ENCODE results near the gene LIN52. TPM values are rescaled to one million over a fixed set of nuclear protein-coding genes. Genes with fewer than 3 reads are reported as not detected.
"Not testable (repeated sequence)": the region's sequence is repeated elsewhere in the genome, so short reads cannot be mapped to it uniquely, and the experiment has no call there.

The LIN52 gene
- total and polyA plus RNA-seq, 4 donors, result 9.0 to 13.9 (median 9.9) TPM

DNA sequence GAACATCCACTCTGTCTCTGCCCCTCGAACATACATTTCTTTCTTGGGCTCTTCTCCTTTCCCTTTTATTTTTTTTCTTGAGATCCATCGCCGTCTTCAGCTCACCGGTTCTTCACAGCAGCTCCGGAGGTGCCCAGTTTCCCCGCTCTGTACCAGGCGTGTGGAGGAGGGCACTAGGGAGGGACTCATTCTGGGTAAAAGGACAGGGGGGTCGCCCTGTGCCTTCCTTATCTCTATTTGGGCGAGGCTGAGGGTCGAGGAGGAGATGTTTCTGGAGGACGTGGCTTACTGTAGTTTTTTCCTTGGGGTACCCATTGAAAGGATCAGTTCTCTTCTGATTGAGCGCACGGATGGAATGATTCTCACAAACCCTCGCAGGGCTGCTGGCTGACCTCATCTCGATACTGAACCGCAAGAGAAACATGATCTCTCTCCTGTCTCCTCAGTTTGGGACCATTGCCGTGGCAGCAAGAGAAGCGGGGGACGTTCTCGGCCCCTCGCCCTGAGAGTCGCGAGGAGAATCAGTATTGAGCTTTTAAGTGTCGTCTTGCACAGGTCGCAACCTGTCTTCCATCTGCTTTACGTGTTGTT lies 386 bp downstream of the LIN52 start:
- no peaks in the 10 kb centered on the region for H3K4me1 ChIP-seq (ENCODE audit: control insufficient read depth in 1 of 2, insufficient read depth in 2 of 2, low read length in 2 of 2)
- no peaks in the 10 kb centered on the region for H3K36me3 ChIP-seq (ENCODE audit: control insufficient read depth in 1 of 2, insufficient read depth in 2 of 2, low read length in 1 of 2)
- no peak for DNase-seq
- intact Hi-C loops (cut with DNase I), result no loop called here
- no peaks in the 10 kb centered on the region for H3K9me3 ChIP-seq (ENCODE audit: control insufficient read depth, low read length)
- WGBS, 2 donors, result 0% methylated on average over 26 of the region's 26 CpGs
- ATAC-seq (ENCODE audit: low FRiP score), result peak; percentile 10
- no peaks in the 10 kb centered on the region for H3K27me3 ChIP-seq (ENCODE audit: control insufficient read depth in 1 of 2, insufficient read depth in 2 of 2, low read length in 1 of 2)
- H3K4me3 ChIP-seq (ENCODE audit: low read length in 2 of 2), result peak overlapping the region; percentile 49 to 62
- peak overlapping the region in 1 of 2 donors; percentile 7 for H3K27ac ChIP-seq (ENCODE audit: low read depth in 1 of 2, low read length in 2 of 2)

DNA sequence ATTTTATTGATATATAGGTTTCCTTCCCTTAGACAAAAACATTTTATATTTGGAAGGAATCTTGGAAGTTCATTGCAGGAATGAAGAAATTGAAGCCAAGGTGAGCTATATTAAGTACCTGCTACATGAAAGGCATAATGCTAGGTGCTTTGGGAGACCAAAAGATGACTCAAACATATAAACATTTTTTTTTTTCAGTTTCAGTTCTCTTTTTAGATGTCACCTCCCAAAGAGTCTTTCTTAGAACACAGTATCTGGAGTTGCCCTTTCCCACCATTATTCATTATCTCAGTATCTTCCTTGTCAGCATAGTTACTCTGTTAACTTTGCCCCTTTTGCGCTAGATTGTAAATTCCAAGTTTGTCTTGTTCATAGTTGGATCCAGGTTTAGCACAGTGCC lies 1.1 kb downstream of the LIN52 start:
- Histone ChIP-seq H3K4me1 (ENCODE audit: control insufficient read depth in 1 of 2, insufficient read depth in 2 of 2, low read length in 2 of 2) (no peaks in the 10 kb centered on the region), H3K27me3 (ENCODE audit: control insufficient read depth in 1 of 2, insufficient read depth in 2 of 2, low read length in 1 of 2) (no peaks in the 10 kb centered on the region), H3K27ac (ENCODE audit: low read depth in 1 of 2, low read length in 2 of 2) (no peak overlapping the region), H3K9me3 (ENCODE audit: control insufficient read depth, low read length) (no peaks in the 10 kb centered on the region), H3K4me3 (ENCODE audit: low read length in 2 of 2) (peak overlapping the region in 1 of 2 donors; percentile 49), H3K36me3 (ENCODE audit: control insufficient read depth in 1 of 2, insufficient read depth in 2 of 2, low read length in 1 of 2) (no peaks in the 10 kb centered on the region)
- ATAC-seq (ENCODE audit: low FRiP score) (no peak), DNase-seq (no peak)
- 86 to 98% methylated on average over 1 of the region's 1 CpG for WGBS, 2 donors
- intact Hi-C loops (cut with DNase I), result no loop called here

DNA sequence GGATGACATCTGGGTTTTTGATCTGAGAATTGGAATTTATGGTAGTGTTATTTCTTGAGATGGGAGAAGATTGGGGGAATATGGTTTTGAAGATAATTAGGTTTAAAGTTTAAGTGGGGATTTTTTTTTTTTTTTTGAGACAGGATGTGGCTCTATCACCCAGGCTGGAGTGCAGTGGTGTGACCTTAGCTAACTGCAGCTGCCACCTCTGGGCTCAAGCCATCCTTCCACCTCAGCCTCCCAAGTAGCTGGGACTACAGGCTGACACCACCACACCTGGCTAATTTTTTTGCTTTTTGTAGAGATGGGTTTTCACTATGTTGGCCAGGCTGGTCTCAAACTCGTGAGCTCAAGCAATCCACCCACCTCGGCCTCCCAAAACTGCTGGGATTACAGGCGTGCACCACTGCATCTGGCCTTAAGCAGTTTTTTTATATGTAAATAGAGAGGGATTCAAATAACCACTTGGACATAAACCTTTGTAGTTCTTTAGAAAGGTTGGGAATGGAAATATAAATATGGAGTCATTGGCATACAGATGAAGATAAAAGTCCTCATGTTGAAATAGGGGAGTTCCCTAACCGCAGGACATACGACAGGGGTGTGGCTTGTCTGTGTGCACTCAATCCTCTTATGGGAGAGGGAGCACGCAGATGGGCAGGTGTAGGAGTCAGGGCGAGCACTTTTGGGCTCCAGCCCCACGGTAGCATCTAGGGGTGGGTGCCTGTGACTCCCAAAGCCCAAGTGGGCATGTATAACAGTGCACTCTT lies 4.7 kb downstream of the LIN52 start:
- ATAC-seq (ENCODE audit: low FRiP score), result no peak
- H3K4me1 ChIP-seq (ENCODE audit: control insufficient read depth in 1 of 2, insufficient read depth in 2 of 2, low read length in 2 of 2), result no peaks in the 10 kb centered on the region
- no peaks in the 10 kb centered on the region for H3K36me3 ChIP-seq (ENCODE audit: control insufficient read depth in 1 of 2, insufficient read depth in 2 of 2, low read length in 1 of 2)
- H3K27me3 ChIP-seq (ENCODE audit: control insufficient read depth in 1 of 2, insufficient read depth in 2 of 2, low read length in 1 of 2), result no peaks in the 10 kb centered on the region
- intact Hi-C loops (cut with DNase I), result no loop called here
- 91 to 96% methylated on average over 8 of the region's 8 CpGs for WGBS, 2 donors
- no peak overlapping the region for H3K4me3 ChIP-seq (ENCODE audit: low read length in 2 of 2)
- H3K9me3 ChIP-seq (ENCODE audit: control insufficient read depth, low read length), result no peaks in the 10 kb centered on the region
- H3K27ac ChIP-seq (ENCODE audit: low read depth in 1 of 2, low read length in 2 of 2), result no peak overlapping the region
- DNase-seq, result no peak

DNA sequence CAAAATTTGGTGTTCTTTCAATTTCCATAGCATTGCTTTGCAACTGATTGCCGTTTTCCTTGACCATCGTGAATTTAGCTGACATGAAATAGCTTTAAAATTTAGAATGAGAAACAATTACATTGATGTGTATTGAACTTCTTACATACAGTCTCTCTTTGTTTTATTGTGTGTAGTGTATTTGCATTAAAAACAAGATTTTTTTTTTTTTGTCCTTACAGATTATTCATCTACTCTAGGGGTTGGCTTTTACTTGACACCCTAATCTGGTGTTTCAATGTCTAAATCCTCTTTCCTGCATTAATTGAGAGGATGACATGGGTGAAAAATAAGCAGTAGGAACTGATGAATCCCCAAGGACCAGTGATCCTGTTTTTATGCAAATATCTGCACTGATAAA lies 20.6 kb downstream of the LIN52 start:
- Histone ChIP-seq H3K36me3 (ENCODE audit: control insufficient read depth in 1 of 2, insufficient read depth in 2 of 2, low read length in 1 of 2) (peaks cover 0 to 3% of the 10 kb centered on the region in 2 donors), H3K27ac (ENCODE audit: low read depth in 1 of 2, low read length in 2 of 2) (no peak overlapping the region), H3K9me3 (ENCODE audit: control insufficient read depth, low read length) (no peaks in the 10 kb centered on the region), H3K27me3 (ENCODE audit: control insufficient read depth in 1 of 2, insufficient read depth in 2 of 2, low read length in 1 of 2) (no peaks in the 10 kb centered on the region), H3K4me1 (ENCODE audit: control insufficient read depth in 1 of 2, insufficient read depth in 2 of 2, low read length in 2 of 2) (no peaks in the 10 kb centered on the region), H3K4me3 (ENCODE audit: low read length in 2 of 2) (no peak overlapping the region)
- WGBS, 2 donors, result 92 to 94% methylated on average over 2 of the region's 2 CpGs
- intact Hi-C loops (cut with DNase I), result no loop called here
- DNase-seq (no peak), ATAC-seq (ENCODE audit: low FRiP score) (no peak)

DNA sequence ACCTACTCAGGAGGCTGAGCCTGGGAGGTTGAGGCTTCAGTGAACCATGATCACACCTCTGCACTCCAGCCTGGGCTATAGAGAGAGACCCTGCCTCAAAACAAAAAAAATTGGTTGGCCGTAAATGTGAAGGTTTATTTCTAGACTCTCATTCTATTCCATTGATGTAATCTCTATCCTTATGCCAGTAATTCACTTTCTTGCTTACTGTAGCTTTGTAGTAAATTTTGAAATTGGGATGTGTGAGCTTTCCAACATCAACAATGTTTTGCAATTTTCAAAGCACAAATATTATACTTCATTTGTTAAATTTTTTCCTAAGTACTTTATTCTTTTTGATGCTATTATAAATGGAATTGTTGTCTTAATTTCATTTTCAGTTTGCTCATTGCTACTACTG lies 24.6 kb downstream of the LIN52 start:
- WGBS, 2 donors, result 7 to 10% methylated on average over 1 of the region's 1 CpG
- H3K9me3 ChIP-seq (ENCODE audit: control insufficient read depth, low read length), result no peaks in the 10 kb centered on the region
- DNase-seq, result no peak
- H3K36me3 ChIP-seq (ENCODE audit: control insufficient read depth in 1 of 2, insufficient read depth in 2 of 2, low read length in 1 of 2), result peaks cover 0 to 2% of the 10 kb centered on the region in 2 donors
- no peak for ATAC-seq (ENCODE audit: low FRiP score)
- intact Hi-C loops (cut with DNase I), result no loop called here
- no peaks in the 10 kb centered on the region for H3K27me3 ChIP-seq (ENCODE audit: control insufficient read depth in 1 of 2, insufficient read depth in 2 of 2, low read length in 1 of 2)
- no peak overlapping the region for H3K4me3 ChIP-seq (ENCODE audit: low read length in 2 of 2)
- H3K27ac ChIP-seq (ENCODE audit: low read depth in 1 of 2, low read length in 2 of 2), result no peak overlapping the region
- no peaks in the 10 kb centered on the region for H3K4me1 ChIP-seq (ENCODE audit: control insufficient read depth in 1 of 2, insufficient read depth in 2 of 2, low read length in 2 of 2)

DNA sequence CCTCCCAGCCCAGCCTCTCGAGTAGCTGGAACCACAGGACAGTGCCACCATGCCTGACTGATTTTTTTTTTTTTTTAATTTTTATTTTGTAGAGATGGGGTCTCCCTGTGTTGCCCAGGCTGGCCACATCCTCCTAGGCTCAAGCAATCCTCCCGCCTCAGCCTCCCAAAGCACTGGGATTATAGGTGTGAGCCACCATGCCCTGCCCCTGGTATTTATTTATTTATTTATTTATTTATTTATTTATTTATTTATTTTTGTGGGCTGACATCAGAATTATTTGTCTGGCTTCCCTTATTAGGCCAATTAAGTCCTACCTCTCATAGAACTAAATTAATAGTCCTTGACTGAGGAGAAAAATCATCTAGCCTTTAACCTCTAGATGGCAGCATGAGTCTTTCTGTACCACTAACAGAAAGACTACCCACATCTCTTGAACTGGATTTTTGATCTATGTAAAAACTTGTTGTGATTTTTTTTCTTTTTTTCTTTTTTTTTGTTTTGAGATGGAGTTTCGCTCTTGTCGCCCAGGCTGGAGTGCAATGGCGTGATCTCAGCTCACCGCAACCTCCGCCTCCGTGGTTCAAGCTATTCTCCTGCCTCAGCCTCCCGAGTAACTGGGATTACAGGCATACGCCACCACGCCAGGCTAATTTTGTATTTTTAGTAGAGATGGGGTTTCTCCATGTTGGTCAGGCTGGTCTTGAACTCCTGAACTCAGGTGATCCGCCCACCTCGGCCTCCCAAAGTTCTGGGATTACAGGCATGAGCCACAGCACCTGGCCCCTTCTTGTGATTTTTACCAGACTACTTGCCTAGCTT lies 26.9 kb downstream of the LIN52 start:
- 89 to 92% methylated on average over 13 of the region's 13 CpGs for WGBS, 2 donors
- not testable (repeated sequence) for H3K36me3 ChIP-seq (ENCODE audit: control insufficient read depth in 1 of 2, insufficient read depth in 2 of 2, low read length in 1 of 2)

DNA sequence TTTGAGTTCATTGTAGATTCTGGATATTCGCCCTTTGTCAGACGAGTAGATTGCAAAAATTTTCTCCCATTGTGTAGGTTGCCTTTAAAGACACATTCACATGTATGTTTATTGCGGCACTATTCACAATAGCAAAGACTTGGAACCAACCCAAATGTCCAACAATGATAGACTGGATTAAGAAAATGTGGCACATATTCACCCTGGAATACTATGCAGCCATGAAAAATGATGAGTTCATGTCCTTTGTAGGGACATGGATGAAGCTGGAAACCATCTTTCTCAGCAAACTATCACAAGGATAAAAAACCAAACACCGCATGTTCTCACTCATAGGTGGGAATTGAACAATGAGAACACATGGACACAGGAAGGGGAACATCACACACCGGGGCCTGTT lies 40.7 kb downstream of the LIN52 start:
- WGBS, 2 donors, result 72 to 94% methylated on average over 4 of the region's 5 CpGs
- DNase-seq; H3K36me3 ChIP-seq (ENCODE audit: control insufficient read depth in 1 of 2, insufficient read depth in 2 of 2, low read length in 1 of 2); H3K4me3 ChIP-seq (ENCODE audit: low read length in 2 of 2); H3K4me1 ChIP-seq (ENCODE audit: control insufficient read depth in 1 of 2, insufficient read depth in 2 of 2, low read length in 2 of 2); H3K27ac ChIP-seq (ENCODE audit: low read depth in 1 of 2, low read length in 2 of 2); intact Hi-C loops (cut with DNase I); H3K27me3 ChIP-seq (ENCODE audit: control insufficient read depth in 1 of 2, insufficient read depth in 2 of 2, low read length in 1 of 2); ATAC-seq (ENCODE audit: low FRiP score); H3K9me3 ChIP-seq (ENCODE audit: control insufficient read depth, low read length): not testable (repeated sequence)

More for the DNA sequence above, 26.9 kb downstream of the LIN52 start:
- H3K4me1 ChIP-seq (ENCODE audit: control insufficient read depth in 1 of 2, insufficient read depth in 2 of 2, low read length in 2 of 2); H3K27ac ChIP-seq (ENCODE audit: low read depth in 1 of 2, low read length in 2 of 2); H3K4me3 ChIP-seq (ENCODE audit: low read length in 2 of 2); H3K27me3 ChIP-seq (ENCODE audit: control insufficient read depth in 1 of 2, insufficient read depth in 2 of 2, low read length in 1 of 2); H3K9me3 ChIP-seq (ENCODE audit: control insufficient read depth, low read length); DNase-seq: not testable (repeated sequence)
- intact Hi-C loops (cut with DNase I), result loop anchor here (2.0 to 10.0 kb wide), 2 partner anchors 143 to 145 kb away; no protein-coding TSS in a partner anchor
- peak; percentile 63 for ATAC-seq (ENCODE audit: low FRiP score)

DNA sequence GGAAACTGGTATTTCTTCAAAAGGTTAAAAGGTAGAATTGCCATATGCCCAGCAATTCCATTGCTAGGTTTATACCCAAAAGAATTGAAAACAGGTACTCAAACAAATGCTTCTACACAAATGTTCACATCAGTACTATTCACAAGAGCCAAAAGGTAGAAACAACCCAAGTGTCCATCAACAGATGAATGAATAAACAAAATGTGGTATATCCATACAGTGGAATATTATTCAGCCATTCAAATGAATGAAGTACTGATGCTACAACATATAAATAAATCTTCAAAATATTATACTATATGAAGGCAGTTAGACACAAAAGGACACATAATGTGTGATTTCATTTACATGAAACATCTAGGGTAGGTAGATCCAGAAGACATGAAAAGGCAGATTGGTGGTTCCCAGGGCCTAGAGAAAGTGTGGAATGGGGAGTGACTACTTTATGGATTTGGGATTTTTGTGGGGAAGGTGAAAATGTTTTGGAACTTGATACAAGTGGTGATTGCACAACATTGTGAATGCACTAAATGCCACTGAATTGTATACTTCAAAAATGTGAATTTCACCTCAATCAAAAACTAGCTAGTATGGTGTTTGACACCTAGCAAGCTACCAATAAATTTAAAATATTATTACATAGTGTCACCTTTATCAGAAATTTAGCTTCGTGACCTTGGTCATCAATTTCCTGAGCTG lies 41.7 kb downstream of the LIN52 start:
- no peaks in the 10 kb centered on the region for H3K27me3 ChIP-seq (ENCODE audit: control insufficient read depth in 1 of 2, insufficient read depth in 2 of 2, low read length in 1 of 2)
- no peak for DNase-seq
- no peaks in the 10 kb centered on the region for H3K9me3 ChIP-seq (ENCODE audit: control insufficient read depth, low read length)
- intact Hi-C loops (cut with DNase I), result no loop called here
- no peak overlapping the region for H3K4me3 ChIP-seq (ENCODE audit: low read length in 2 of 2)
- H3K27ac ChIP-seq (ENCODE audit: low read depth in 1 of 2, low read length in 2 of 2), result no peak overlapping the region
- no peaks in the 10 kb centered on the region for H3K4me1 ChIP-seq (ENCODE audit: control insufficient read depth in 1 of 2, insufficient read depth in 2 of 2, low read length in 2 of 2)
- ATAC-seq (ENCODE audit: low FRiP score), result no peak
- H3K36me3 ChIP-seq (ENCODE audit: control insufficient read depth in 1 of 2, insufficient read depth in 2 of 2, low read length in 1 of 2), result peaks cover 0 to 3% of the 10 kb centered on the region in 2 donors
- 94 to 97% methylated on average over 1 of the region's 1 CpG for WGBS, 2 donors
